GM18520 (cell line): Measurements from ENCODE around the gene FBXO21.

Experiments used
- ATAC-seq: cut with Tn5 transposase; IDR thresholded peaks from one replicate; pipeline ENCODE4 v1.9.1; 2021; ENCODE audit not compliant: unreplicated experiment

FBXO21 gene

GRCh38 chr12:117140397-117141096 is 49.7 kb downstream of the FBXO21 start:
- no peak for ATAC-seq

GRCh38 chr12:117139025-117139717 is 51.1 kb downstream of the FBXO21 start:
- ATAC-seq = no peak

- ATAC-seq = no peak
Measured at GRCh38 chr12:117134721-117135120, 55.5 kb downstream of the FBXO21 start.

GRCh38 chr12:117134059-117134458 is 56.2 kb downstream of the FBXO21 start:
- no peak for ATAC-seq

DNA sequence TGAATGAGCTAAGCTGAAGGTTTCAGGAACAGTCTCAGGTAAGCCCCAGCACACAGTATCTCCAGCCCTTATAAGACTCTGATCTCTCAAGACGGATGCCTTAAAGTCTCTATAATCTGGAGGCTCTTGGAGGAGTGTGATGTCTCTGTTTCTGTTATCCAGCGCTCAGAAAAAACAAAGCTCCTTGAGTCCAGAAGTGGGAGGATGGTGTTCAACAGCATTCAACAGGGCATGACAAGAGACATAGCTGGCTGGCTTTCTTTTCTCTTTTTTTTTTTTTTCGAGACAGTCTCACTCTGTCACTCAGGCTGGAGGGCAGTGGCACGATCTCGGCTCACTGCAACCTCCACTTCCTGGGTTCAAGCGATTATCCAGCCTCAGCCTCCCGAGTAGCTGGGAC is 59.5 kb downstream of the FBXO21 start:
- ATAC-seq = no peak

- ATAC-seq = no peak
Measured at GRCh38 chr12:117129391-117129790, 60.9 kb downstream of the FBXO21 start.

DNA sequence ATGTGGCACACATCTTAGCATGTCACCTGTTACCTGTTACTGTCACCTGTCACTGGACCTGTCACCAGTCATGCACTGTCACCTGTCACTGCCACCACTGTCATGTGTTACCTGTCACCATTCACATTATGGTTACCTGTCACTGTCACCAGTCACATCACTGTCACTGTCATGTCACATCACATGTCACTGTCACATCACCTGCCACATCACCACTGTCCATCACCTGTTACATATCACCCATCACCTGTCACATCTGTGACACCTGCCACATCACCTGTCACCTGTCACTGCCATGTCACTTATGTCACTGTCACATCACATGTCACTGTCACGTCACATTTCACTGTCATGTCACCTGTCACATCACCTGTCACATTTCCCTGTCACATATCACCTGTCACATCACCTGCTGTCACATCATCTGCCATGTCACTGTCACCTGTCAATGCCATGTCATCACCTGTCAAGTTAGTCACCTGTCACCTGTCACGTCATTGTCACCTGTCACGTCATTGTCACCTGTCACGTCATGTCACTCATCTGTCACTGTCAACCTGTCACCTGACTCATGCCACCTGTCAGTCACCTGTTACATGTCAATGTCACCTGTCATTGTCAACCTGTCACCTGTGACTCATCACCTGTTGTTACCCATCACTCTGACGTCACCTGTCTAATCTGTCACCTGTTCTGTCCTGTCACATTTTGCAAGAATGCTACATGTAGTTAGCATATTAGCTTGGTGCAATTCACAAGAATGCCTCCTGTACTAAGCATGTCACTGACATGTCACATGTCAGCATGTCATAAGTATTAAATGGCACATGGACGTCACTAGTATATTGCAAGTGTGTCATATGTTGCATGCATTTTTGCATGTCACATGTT is 62.1 kb downstream of the FBXO21 start:
- ATAC-seq = no peak

GRCh38 chr12:117126335-117126734 is 63.9 kb downstream of the FBXO21 start:
- ATAC-seq = no peak

GRCh38 chr12:117125767-117126166 is 64.5 kb downstream of the FBXO21 start:
- no peak for ATAC-seq

GRCh38 chr12:117125272-117125613 is 65.0 kb downstream of the FBXO21 start:
- ATAC-seq = no peak

GRCh38 chr12:117124421-117125271 is 65.6 kb downstream of the FBXO21 start:
- ATAC-seq = no peak

DNA sequence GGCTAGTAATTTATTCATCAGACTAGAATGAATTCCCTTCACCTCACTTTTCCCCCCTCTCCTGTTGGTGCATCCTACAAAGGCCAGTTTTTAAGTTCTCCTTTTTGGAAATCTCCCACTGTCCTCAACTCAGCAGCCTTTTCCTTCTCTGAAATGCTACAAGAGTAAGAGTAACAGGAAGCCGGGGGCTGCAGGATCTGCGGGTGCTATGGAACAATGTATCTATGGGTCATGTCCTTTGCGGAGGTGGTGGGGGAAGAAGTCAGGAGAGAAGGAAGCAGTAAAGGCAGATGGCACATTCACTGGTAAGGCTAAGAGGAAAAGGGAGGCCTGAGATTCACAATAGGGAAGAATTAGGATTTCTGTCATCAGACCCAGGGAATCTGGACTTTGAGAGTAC is 68.8 kb downstream of the FBXO21 start:
- ATAC-seq = no peak

DNA sequence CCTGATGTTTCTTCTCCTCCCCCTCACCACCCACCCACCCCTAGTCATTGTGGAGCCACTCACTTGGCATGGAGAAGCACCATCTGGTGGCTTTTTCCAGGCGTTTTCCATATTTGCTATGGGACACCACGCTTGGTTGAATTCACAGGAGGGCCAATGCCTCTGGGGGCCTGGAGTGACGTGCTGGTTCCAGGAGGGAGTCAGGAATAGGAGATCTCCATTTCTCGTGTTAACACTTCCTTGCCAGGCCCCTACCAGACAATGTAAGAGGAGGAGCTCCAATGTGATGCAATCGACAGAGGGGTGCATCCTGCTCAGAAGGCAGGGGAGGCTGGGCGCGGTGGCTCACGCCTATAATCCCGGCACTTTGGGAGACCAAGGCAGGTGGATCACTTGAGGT is 69.5 kb downstream of the FBXO21 start:
- no peak for ATAC-seq

- no peak for ATAC-seq
Measured at GRCh38 chr12:117119592-117120198, 70.6 kb downstream of the FBXO21 start.

DNA sequence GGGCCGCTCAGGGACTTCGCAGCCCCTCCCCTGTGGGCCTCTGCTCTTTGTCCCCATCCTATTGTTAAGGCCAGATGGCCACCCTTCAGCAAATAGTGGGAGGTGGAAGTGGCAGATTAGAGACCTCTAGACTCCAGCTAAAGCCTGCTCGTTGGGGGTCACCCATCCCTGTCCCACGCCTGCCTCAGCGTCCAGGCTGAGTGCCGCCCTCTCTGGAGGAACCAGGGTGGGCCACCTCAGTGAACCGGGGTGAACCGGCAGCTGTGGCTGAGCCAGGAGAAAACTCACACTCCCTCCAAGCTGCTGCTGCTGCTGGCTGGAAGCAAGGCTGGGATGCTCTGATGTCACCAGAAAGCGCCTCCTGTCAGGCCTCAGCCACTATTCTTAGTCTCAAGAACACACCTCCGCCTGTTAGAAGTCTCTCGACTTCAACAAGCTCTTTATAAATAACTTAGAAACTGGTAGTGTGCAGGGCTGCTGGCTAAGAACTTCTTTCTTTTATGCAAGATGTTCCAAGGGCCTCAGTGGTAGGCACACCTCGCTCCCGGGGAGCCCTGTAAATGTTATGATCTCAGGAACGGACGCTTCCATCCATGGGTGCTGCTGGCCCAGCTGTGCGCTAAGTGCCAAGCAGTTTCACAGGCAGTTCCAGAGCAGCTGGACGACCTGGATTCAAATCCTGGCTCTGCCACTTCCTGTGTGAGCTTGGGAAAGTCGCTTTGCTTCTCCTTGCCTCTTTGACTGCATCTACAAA is 71.3 kb downstream of the FBXO21 start:
- no peak for ATAC-seq

GRCh38 chr12:117114784-117115183 is 75.5 kb downstream of the FBXO21 start:
- no peak for ATAC-seq

GRCh38 chr12:117113231-117113630 is 77.0 kb downstream of the FBXO21 start:
- no peak for ATAC-seq

DNA sequence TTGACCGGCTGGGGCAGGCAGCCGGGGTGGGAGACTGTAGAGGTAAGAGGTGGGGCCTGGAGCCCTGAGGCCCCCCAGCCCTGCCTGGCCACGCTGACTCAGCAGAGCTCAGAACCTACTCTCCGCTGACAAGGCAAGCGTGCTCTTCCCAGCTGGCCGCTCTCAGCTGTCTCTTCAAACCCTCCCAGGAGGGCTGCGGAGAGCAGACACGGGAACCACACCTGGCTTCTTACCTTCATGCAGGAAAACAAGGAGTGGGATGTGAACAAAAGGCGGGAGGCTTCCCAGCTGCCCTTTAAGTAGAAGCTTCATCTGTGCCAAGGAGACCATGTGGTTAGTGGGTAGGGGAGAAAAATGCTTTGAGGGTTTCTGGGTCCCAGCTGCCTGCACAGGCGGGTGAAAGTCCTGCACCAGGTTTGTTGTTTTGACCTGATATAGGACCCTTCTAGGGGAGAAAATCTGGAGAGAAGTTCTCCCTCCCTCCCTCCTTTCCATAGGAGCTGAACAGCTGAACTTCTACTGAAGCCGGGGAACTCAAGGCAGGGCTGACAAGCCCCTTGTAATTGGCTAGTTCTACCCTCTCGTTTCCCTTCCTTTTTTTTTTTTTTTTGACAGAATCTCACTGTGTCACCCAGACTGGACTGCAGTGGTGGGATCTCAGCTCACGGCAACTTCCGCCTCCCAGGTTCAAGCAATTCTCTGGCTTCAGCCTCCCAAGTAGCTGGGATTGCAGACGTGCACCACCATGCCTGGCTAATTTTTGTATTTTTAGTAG is 78.3 kb downstream of the FBXO21 start:
- no peak for ATAC-seq

GRCh38 chr12:117111386-117111785 is 78.9 kb downstream of the FBXO21 start:
- no peak for ATAC-seq
